GM12873 (cell line): ENCODE measurements around the gene LEPR.

Experiments used
- TF ChIP-seq, protein P1 (sequence below): IDR thresholded peaks from 2 replicates; pipeline ENCODE4 v1.5.1; 2012; ENCODE audit warnings: low read depth, mild to moderate bottlenecking, moderate library complexity, low read length, control low read depth; ENCODE audit not compliant: insufficient read depth; ENCODE audit errors: missing control alignments

LEPR gene

GRCh38 chr1:65422241-65423203 lies 2.1 kb downstream of the LEPR start:
- TF ChIP-seq, protein P1, sequence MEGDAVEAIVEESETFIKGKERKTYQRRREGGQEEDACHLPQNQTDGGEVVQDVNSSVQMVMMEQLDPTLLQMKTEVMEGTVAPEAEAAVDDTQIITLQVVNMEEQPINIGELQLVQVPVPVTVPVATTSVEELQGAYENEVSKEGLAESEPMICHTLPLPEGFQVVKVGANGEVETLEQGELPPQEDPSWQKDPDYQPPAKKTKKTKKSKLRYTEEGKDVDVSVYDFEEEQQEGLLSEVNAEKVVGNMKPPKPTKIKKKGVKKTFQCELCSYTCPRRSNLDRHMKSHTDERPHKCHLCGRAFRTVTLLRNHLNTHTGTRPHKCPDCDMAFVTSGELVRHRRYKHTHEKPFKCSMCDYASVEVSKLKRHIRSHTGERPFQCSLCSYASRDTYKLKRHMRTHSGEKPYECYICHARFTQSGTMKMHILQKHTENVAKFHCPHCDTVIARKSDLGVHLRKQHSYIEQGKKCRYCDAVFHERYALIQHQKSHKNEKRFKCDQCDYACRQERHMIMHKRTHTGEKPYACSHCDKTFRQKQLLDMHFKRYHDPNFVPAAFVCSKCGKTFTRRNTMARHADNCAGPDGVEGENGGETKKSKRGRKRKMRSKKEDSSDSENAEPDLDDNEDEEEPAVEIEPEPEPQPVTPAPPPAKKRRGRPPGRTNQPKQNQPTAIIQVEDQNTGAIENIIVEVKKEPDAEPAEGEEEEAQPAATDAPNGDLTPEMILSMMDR: no peak

- TF ChIP-seq, protein P1: no peak
Measured at GRCh38 chr1:65423884-65424572, 3.6 kb downstream of the LEPR start.

DNA sequence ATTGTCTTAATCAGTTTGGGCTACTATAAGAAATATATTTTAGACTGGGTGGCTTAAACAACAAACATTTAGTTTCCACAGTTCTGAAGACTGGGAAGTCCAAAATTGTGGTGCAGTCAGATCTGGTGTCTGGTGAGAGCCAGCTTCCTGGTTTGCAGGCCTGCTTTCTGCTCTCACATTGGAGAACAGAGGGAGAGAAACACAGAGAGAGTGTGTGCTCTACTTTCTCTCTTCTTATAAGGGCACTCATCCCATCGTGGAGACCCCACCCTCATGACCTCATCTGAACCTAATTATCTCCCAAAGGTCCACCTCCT lies 4.1 kb downstream of the LEPR start:
- TF ChIP-seq, protein P1: no peak

GRCh38 chr1:65425006-65425405 lies 4.5 kb downstream of the LEPR start:
- TF ChIP-seq, protein P1: no peak

- TF ChIP-seq, protein P1: no peak
Measured at GRCh38 chr1:65425697-65426096, 5.2 kb downstream of the LEPR start.

- TF ChIP-seq, protein P1: no peak
Measured at GRCh38 chr1:65429078-65429477, 8.6 kb downstream of the LEPR start.

DNA sequence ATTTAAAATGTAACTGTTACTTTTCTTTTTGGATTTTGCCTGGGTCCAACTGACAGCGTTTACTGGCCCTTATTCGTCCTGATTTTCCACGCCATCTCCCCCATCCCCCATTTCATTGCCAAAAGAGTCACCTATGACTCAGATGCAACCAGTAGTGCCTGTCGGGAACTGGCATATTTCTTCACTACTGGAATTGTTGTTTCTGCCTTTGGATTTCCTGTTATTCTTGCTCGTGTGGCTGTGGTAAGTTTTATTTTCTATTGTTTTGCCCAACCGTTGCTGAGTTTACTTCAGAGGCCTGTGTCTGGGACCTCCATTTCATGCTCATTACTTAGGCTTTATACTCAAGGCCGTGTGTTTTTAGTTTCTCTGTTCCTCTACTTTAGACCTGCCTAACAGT lies 9.3 kb downstream of the LEPR start:
- TF ChIP-seq, protein P1: no peak
